ENCODE data around the gene SMG6.

SMG6 gene

GRCh38 chr17:2086306-2086705, 217.3 kb downstream of the SMG6 start:
- no peak overlapping the region for H3K4me3 ChIP-seq (ENCODE audit: low read depth, low read length)
- TF ChIP-seq, protein P1, sequence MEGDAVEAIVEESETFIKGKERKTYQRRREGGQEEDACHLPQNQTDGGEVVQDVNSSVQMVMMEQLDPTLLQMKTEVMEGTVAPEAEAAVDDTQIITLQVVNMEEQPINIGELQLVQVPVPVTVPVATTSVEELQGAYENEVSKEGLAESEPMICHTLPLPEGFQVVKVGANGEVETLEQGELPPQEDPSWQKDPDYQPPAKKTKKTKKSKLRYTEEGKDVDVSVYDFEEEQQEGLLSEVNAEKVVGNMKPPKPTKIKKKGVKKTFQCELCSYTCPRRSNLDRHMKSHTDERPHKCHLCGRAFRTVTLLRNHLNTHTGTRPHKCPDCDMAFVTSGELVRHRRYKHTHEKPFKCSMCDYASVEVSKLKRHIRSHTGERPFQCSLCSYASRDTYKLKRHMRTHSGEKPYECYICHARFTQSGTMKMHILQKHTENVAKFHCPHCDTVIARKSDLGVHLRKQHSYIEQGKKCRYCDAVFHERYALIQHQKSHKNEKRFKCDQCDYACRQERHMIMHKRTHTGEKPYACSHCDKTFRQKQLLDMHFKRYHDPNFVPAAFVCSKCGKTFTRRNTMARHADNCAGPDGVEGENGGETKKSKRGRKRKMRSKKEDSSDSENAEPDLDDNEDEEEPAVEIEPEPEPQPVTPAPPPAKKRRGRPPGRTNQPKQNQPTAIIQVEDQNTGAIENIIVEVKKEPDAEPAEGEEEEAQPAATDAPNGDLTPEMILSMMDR (IDR thresholded peaks at IDR 0.05; ENCODE audit: low read depth, low read length) = no peak

DNA sequence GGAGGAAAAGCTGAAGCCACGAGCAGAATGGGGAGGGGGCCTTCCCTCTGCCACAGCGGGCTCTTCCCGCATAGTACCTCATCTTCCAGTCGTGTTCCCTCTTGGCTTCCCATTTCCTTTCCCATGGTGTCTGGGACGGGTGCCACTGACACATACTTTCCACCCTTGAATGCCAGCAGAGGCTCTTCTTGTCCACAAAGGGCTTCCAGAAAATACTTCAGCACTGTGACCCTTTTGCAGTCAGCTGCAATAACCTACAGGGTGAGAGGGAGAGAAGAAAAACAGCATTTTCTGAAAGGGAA, 218.0 kb downstream of the SMG6 start:
- TF ChIP-seq, protein P1 (IDR thresholded peaks at IDR 0.05; ENCODE audit: low read depth, low read length) = no peak
- H3K4me3 ChIP-seq (ENCODE audit: low read depth, low read length) = no peak overlapping the region

- no peak overlapping the region for H3K4me3 ChIP-seq (ENCODE audit: low read depth, low read length)
- TF ChIP-seq, protein P1 (IDR thresholded peaks at IDR 0.05; ENCODE audit: low read depth, low read length) = no peak
These were observed 218.6 kb downstream of the SMG6 start for GRCh38 chr17:2084766-2085647.

GRCh38 chr17:2084036-2084765, 219.4 kb downstream of the SMG6 start:
- no peak overlapping the region for H3K4me3 ChIP-seq (ENCODE audit: low read depth, low read length)
- TF ChIP-seq, protein P1 (IDR thresholded peaks at IDR 0.05; ENCODE audit: low read depth, low read length) = no peak

DNA sequence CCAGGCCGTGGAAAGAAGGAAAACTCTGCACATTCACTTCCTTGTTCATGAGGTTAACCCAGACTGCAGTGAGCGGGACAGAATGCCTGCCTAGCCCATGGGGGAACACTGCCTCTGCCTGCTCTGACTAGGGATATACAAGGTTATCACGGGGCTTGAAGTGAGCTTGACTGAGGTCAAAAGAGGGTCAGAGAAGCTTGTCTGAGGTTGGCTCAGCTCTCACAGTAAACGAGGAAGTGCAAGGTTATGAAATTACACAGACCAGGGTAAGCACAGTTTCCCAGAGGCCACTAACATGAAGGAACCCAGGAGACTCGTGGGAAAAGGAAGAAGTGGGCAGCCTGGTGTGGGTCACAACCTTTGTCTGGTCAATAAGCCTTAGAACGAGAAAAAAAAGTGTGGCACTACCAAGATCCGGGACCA, 220.0 kb downstream of the SMG6 start:
- TF ChIP-seq, protein P1 (IDR thresholded peaks at IDR 0.05; ENCODE audit: low read depth, low read length) = no peak

GRCh38 chr17:2082003-2082781, 221.4 kb downstream of the SMG6 start:
- H3K4me3 ChIP-seq (ENCODE audit: low read depth, low read length) = no peak overlapping the region
- TF ChIP-seq, protein P1 (IDR thresholded peaks at IDR 0.05; ENCODE audit: low read depth, low read length) = no peak

More for the DNA sequence above, 220.0 kb downstream of the SMG6 start:
- no peak overlapping the region for H3K4me3 ChIP-seq (ENCODE audit: low read depth, low read length)

Measured in WI38 (cell line).